ENCODE results near the gene PALS1. TPM values are rescaled to one million over a fixed set of nuclear protein-coding genes. Genes with fewer than 3 reads are reported as not detected.

Gene PALS1
- total RNA-seq, 2 donors from 2014 or later, result 10.3 to 10.7 TPM

DNA sequence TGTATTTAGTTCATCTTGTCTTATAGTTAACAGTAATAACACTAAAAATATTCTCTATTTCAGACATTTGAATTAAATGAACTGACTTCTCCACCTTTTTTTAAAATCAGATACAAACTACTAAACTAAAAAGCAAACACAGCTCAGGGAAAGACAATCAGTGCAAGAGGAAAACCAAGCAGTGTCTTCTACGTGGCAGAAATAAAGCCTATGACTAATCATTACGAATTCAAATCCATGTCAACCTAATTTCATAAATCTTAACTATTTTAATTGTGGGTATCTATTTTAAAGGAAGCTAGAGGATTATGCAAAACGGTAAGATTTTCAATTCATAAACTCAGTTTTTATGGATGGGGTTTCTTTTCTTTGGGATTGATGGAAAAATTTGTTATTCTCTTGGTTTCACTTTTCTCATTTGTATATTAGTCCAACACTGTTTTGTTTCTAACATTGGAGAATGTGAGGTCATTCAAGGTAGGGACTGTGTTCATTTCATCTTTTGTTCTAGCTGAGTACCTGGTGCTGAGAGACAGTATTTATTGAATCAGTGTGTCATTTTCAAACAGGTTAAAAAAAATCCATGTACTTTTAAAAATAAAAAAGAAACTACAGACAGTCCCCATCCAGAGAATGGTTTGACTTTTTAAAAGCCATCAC is 12.8 kb upstream of the PALS1 start:
- H3K27ac ChIP-seq, result no peak overlapping the region
- no peaks in the 10 kb centered on the region for H3K27me3 ChIP-seq
- H3K9me3 ChIP-seq, result no peaks in the 10 kb centered on the region
- no peak for DNase-seq (ENCODE audit: low spot score)
- TF ChIP-seq, protein P1, sequence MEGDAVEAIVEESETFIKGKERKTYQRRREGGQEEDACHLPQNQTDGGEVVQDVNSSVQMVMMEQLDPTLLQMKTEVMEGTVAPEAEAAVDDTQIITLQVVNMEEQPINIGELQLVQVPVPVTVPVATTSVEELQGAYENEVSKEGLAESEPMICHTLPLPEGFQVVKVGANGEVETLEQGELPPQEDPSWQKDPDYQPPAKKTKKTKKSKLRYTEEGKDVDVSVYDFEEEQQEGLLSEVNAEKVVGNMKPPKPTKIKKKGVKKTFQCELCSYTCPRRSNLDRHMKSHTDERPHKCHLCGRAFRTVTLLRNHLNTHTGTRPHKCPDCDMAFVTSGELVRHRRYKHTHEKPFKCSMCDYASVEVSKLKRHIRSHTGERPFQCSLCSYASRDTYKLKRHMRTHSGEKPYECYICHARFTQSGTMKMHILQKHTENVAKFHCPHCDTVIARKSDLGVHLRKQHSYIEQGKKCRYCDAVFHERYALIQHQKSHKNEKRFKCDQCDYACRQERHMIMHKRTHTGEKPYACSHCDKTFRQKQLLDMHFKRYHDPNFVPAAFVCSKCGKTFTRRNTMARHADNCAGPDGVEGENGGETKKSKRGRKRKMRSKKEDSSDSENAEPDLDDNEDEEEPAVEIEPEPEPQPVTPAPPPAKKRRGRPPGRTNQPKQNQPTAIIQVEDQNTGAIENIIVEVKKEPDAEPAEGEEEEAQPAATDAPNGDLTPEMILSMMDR (IDR thresholded peaks at IDR 0.05), result no peak
- no peaks in the 10 kb centered on the region for H3K4me1 ChIP-seq
- H3K36me3 ChIP-seq, result no peaks in the 10 kb centered on the region
- H3K4me3 ChIP-seq, result no peak overlapping the region

DNA sequence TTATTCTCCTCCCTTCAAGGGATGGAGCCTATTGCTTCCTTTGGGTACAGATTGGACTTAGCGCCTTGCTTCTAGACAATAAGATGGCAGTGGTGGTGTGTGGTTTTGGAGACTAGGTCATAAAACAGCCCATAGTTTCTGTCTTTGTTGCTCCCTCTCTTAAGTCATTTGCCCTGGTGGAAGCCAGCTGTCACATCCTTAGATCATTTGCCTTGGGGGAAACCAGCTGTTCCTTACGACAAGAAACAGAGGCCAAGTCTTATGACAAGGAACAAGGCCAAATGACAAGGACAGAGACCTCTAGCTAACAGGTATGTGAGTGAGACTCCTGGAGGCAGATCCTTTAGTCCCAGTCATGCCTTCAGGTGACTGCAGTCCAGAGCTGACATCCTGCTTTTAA is 9.2 kb upstream of the PALS1 start:
- TF ChIP-seq, protein P1 (IDR thresholded peaks at IDR 0.05), result no peak
- H3K36me3 ChIP-seq, result no peaks in the 10 kb centered on the region
- no peak overlapping the region for H3K27ac ChIP-seq
- no peaks in the 10 kb centered on the region for H3K27me3 ChIP-seq
- no peak for DNase-seq (ENCODE audit: low spot score)
- H3K4me1 ChIP-seq, result no peaks in the 10 kb centered on the region
- no peaks in the 10 kb centered on the region for H3K9me3 ChIP-seq
- H3K4me3 ChIP-seq, result no peak overlapping the region

DNA sequence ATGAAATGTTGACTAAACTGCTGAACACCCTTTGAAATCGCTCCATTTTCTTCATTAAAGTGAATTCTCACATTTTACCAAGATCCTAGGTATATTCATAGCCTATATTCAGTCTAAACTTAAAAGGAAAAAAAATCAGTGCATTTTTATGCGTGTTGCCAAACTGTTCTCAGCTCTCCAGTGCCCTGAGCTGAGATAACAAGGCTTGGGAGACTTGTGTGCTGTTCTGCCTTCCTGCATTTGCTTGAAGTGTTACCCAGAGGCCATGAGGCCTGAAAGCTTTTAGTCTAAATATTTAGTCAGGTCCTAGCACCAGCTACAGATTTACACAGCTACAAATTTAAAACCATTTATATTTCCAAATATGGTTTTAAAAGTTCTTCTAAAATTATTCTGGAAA is 8.6 kb upstream of the PALS1 start:
- TF ChIP-seq, protein P1 (IDR thresholded peaks at IDR 0.05), result no peak
- H3K27ac ChIP-seq, result no peak overlapping the region

DNA sequence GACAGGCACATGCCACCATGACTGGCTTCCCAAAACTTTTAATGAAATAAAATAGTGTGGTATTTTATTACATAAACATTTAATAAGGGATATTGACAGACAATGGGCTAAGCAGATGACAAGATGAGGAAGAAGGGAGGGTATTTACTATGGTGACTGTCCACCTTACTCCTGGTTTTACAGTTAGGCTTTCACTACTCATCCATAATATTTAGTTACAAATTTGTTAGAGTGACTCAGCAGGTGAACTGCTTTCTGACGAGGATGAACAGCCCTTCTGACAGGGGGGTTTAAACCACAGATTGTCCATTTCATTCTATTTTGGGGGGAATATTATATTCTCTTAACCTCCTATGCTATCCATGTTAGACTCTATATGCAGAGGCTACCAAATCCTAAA is 3.6 kb upstream of the PALS1 start:
- H3K4me3 ChIP-seq, result no peak overlapping the region
- TF ChIP-seq, protein P1 (IDR thresholded peaks at IDR 0.05), result no peak
- peaks cover 0 to 12% of the 10 kb centered on the region in 2 donors for H3K4me1 ChIP-seq
- no peaks in the 10 kb centered on the region for H3K36me3 ChIP-seq
- no peaks in the 10 kb centered on the region for H3K27me3 ChIP-seq
- no peaks in the 10 kb centered on the region for H3K9me3 ChIP-seq
- no peak overlapping the region for H3K27ac ChIP-seq
- no peak for DNase-seq (ENCODE audit: low spot score)

More for the DNA sequence above, 8.6 kb upstream of the PALS1 start:
- H3K4me3 ChIP-seq, result no peak overlapping the region
- no peaks in the 10 kb centered on the region for H3K27me3 ChIP-seq
- no peaks in the 10 kb centered on the region for H3K4me1 ChIP-seq
- H3K9me3 ChIP-seq, result no peaks in the 10 kb centered on the region
- DNase-seq (ENCODE audit: low spot score), result no peak
- H3K36me3 ChIP-seq, result no peaks in the 10 kb centered on the region

DNA sequence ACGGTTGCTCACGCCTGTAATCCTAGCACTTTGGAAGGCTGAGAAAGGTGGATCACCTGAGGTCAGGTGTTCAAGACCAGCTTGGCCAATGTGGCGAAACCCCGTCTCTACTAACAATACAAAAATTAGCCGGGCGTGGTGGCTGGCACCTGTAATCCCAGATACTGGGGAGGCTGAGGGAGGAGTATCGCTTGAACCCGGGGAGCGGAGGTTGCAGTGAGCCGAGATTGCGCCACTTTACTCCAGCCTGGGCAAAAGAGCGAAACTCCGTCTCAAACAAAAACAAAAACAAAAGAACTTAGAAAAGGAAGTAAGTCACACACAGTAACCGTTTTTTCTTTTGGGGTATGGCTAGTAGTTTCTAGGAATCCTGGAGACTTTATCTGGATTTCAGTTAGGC is 1.7 kb upstream of the PALS1 start:
- Histone ChIP-seq H3K9me3 (no peaks in the 10 kb centered on the region), H3K27ac (no peak overlapping the region), H3K4me3 (no peak overlapping the region), H3K27me3 (no peaks in the 10 kb centered on the region), H3K4me1 (peaks cover 0 to 13% of the 10 kb centered on the region in 2 donors), H3K36me3 (no peaks in the 10 kb centered on the region)
- no peak for DNase-seq (ENCODE audit: low spot score)
- TF ChIP-seq, protein P1 (IDR thresholded peaks at IDR 0.05), result no peak

All from right atrium auricular region (tissue), 2 donors.